HG02610 (cell line): ENCODE results near the gene HELQ.

Experiments used
- ATAC-seq: cut with Tn5 transposase; IDR thresholded peaks from one replicate; pipeline ENCODE4 v1.9.1; 2021; ENCODE audit warnings: mild to moderate bottlenecking, moderate library complexity; ENCODE audit not compliant: unreplicated experiment

HELQ gene

DNA sequence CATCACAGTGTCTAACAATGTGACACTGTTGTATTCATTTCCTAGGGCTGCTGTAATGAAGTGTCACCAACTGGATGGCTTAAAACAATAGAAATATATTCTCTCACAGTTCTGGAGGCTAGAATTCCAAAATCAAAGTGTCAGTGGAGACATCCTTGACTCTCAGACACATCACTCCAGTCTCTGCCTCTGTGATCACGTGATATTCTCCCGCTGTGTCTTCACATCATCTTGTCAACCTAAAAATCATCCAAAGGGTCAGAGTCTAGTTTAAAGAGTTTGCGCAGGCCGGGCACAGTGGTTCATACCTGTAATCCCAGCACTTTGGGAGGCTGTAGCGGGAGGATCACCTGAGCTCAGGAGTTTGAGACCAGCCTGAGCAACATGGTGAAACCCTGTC lies 84.4 kb downstream of the HELQ start:
- ATAC-seq: no peak

DNA sequence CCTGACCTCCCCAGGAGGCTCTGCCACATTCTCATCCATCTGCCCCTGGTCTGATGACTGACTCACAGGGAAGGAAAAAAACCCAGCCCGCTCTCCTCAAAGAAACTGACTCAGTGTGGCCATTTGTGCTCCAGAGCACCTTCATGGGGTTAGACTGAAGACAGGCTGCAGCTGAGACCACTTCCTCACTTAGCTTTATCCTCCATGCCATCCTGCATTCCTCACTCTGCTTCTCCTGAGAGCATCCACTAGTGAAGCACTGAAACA lies 85.0 kb downstream of the HELQ start:
- ATAC-seq: no peak

DNA sequence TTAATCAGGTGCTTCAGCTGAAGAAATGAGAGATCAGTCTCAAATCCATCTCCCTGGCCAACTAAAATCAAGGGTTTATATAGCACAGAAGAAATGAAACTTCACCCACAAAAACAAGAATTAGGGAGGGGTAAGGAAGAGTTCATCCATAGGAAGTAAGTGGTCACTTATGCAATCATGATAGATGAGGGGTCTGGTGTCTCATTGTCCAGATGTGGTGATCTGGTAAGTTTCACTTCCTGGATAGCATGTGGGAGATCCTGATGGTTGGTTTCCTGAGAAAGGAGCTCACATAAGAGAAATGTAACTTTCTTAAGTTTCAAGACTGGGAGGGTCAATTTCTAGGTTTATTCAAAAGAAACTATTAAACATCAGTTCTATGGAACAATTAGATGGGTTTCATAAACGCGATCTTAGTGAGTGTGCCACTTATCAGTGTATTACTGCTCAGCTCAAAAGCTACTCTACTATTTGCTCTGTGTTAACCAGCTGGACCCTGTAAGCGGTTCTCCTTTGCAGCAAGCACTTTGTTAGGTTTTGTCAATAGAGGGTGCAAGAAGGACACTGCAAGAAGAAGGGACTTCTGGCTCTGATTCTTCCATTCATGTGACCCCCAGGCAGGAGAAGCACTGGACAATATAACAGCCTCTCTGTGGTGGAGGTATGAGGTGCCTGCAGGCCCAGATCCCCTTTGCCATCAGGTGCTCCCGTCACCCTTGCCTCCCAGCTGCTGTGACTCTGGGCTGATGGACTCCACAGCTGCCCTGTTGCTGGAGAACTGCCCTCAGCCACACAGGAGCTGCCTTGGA lies 85.6 kb downstream of the HELQ start:
- no peak for ATAC-seq

GRCh38 chr4:83364312-83364711 lies 91.3 kb downstream of the HELQ start:
- no peak for ATAC-seq

GRCh38 chr4:83362492-83363329 lies 92.9 kb downstream of the HELQ start:
- peak; percentile 53 for ATAC-seq

GRCh38 chr4:83361416-83362103 lies 94.1 kb downstream of the HELQ start:
- ATAC-seq: no peak

DNA sequence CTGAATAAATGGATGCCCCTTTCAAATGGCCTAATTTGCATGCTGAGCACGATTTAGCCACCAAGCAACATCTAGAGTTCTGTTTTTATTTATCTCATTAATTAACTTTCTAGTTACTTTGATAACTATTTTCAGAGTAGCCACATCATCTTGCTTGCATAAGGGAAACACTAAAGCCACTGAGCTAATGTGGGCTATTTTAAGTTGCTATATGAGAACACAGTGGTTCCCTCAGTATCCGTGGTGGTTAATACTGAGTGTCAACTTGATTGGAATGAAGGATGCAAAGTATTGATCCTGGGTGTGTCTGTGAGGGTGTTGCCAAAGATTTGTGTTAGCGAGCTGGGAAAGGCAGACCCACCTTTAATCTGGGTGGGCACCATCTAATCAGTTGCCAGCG lies 95.6 kb downstream of the HELQ start:
- ATAC-seq: no peak

DNA sequence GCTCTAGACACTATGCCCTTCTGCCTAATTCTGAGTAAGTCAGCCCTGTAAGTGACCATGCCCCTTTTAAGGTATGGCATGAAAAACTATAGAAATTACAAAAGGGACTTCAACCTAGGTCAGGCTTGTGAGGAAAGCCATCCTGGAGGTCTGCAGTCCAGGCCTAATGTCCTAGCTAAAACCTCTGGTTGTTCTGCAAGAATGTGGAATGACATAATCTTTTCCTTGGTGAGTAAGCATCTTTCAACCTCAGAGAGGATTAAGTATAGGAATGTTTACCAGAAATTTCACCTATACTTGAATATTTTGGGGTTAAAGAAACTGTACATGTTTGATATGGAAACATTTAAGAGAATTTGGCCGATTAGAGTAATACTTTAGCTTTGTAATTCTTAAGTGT lies 97.2 kb downstream of the HELQ start:
- ATAC-seq: no peak
